AG09319 (cell line): ENCODE measurements around the gene ERI2.
"Not testable (repeated sequence)": the region's sequence is repeated elsewhere in the genome, so short reads cannot be mapped to it uniquely, and the experiment has no call there.

Experiments
- DNase-seq: peaks from one replicate; pipeline ENCODE4 v3.0.0-alpha.2; 2010; ENCODE audit warnings: low read depth; ENCODE audit errors: extremely low read depth
- CTCF ChIP-seq: IDR thresholded peaks from 2 replicates; pipeline ENCODE4 v1.5.1; 2011; ENCODE audit warnings: low read depth, mild to moderate bottlenecking, inconsistent platforms, low read length, moderate library complexity

The ERI2 gene

GRCh38 chr16:20818929-20819585, 12.8 kb upstream of the ERI2 start:
- TF ChIP-seq CTCF = no peak
- DNase-seq = no peak

GRCh38 chr16:20814784-20815183, 8.5 kb upstream of the ERI2 start:
- TF ChIP-seq CTCF = no peak
- no peak for DNase-seq

GRCh38 chr16:20812510-20812909, 6.2 kb upstream of the ERI2 start:
- DNase-seq = no peak
- no peak for TF ChIP-seq CTCF

- no peak for DNase-seq
- TF ChIP-seq CTCF = no peak
These were observed 5.7 kb upstream of the ERI2 start for GRCh38 chr16:20811889-20812439.

GRCh38 chr16:20807862-20808261, 1.6 kb upstream of the ERI2 start:
- DNase-seq = no peak
- no peak for TF ChIP-seq CTCF

GRCh38 chr16:20805684-20806167, 546 bp downstream of the ERI2 start:
- DNase-seq = not testable (repeated sequence)

GRCh38 chr16:20803561-20804214, 2.6 kb downstream of the ERI2 start:
- TF ChIP-seq CTCF = no peak
- DNase-seq = no peak

- no peak for DNase-seq
- no peak for TF ChIP-seq CTCF
These were observed 3.1 kb downstream of the ERI2 start for GRCh38 chr16:20803192-20803560.
